SK-N-SH (cell line): ENCODE measurements around the gene PPP1R9A.

Experiments used
- TAF1 ChIP-seq: IDR thresholded peaks from 2 replicates; pipeline ENCODE4 v1.6.1; 2012; ENCODE audit warnings: low read depth, mild to moderate bottlenecking, low read length, moderate library complexity, borderline replicate concordance
- TF ChIP-seq, protein P1 (sequence below): fragments of 200-600 bp; sonication (generic); IDR thresholded peaks from 2 replicates; pipeline ENCODE4 v1.6.1; 2017; ENCODE audit warnings: antibody characterized with exemption, mild to moderate bottlenecking, moderate library complexity
- TF ChIP-seq, protein P2 (sequence below): IDR thresholded peaks from 2 replicates; pipeline ENCODE4 v1.6.1; 2012; ENCODE audit warnings: mild to moderate bottlenecking, low read depth, low read length, moderate library complexity

DNA sequence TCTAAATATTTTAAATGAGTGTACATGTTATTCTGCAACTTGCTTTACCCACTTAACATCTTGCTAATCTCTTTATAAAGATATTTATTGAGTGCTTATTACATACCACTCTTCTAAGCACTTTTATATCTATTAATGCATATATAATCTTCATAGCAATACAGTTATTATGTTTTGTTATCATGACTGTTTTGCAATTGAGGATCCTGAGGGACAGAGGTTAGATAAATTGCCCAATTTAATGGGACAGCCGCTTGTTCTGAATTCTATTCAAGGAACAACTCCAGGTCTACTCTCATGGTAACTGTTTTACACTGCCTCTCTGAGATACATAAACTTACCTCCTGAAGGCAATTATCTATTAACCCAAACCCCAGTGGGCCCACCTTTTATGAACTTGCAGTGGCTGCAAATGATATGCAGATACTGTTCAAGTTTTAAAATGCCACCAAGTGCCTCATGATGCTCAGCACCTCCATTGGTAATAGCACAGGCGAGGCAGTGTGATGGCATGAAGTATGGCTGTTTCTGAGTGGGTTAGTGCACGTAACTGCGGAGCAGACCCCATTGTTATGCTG is 356.5 kb downstream of the PPP1R9A start:
- no peak for TF ChIP-seq TAF1
- TF ChIP-seq, protein P1, sequence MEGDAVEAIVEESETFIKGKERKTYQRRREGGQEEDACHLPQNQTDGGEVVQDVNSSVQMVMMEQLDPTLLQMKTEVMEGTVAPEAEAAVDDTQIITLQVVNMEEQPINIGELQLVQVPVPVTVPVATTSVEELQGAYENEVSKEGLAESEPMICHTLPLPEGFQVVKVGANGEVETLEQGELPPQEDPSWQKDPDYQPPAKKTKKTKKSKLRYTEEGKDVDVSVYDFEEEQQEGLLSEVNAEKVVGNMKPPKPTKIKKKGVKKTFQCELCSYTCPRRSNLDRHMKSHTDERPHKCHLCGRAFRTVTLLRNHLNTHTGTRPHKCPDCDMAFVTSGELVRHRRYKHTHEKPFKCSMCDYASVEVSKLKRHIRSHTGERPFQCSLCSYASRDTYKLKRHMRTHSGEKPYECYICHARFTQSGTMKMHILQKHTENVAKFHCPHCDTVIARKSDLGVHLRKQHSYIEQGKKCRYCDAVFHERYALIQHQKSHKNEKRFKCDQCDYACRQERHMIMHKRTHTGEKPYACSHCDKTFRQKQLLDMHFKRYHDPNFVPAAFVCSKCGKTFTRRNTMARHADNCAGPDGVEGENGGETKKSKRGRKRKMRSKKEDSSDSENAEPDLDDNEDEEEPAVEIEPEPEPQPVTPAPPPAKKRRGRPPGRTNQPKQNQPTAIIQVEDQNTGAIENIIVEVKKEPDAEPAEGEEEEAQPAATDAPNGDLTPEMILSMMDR = no peak
- TF ChIP-seq, protein P2, sequence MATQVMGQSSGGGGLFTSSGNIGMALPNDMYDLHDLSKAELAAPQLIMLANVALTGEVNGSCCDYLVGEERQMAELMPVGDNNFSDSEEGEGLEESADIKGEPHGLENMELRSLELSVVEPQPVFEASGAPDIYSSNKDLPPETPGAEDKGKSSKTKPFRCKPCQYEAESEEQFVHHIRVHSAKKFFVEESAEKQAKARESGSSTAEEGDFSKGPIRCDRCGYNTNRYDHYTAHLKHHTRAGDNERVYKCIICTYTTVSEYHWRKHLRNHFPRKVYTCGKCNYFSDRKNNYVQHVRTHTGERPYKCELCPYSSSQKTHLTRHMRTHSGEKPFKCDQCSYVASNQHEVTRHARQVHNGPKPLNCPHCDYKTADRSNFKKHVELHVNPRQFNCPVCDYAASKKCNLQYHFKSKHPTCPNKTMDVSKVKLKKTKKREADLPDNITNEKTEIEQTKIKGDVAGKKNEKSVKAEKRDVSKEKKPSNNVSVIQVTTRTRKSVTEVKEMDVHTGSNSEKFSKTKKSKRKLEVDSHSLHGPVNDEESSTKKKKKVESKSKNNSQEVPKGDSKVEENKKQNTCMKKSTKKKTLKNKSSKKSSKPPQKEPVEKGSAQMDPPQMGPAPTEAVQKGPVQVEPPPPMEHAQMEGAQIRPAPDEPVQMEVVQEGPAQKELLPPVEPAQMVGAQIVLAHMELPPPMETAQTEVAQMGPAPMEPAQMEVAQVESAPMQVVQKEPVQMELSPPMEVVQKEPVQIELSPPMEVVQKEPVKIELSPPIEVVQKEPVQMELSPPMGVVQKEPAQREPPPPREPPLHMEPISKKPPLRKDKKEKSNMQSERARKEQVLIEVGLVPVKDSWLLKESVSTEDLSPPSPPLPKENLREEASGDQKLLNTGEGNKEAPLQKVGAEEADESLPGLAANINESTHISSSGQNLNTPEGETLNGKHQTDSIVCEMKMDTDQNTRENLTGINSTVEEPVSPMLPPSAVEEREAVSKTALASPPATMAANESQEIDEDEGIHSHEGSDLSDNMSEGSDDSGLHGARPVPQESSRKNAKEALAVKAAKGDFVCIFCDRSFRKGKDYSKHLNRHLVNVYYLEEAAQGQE = no peak
